Adrenal gland (tissue), 5 donors: ENCODE data around the gene PRRT4.

ENCODE experiments used
- CTCF ChIP-seq, 6 experiments: fragments of 450-650 bp in 4 of 6; fragments of 200-600 bp in 2 of 6; sonication (generic) in 1 of 6; IDR thresholded peaks; 1 replicate in 5 of 6; 2 replicates in 1 of 6; pipeline versions ENCODE4 v1.5.1 to v1.8.0; 2016 to 2021; ENCODE audit warnings: antibody characterized with exemption in 6 of 6, mild to moderate bottlenecking in 2 of 6, moderate library complexity in 1 of 6
- POLR2A ChIP-seq, 2 donors: fragments of 450-650 bp; IDR thresholded peaks; one replicate each; pipeline ENCODE4 v1.6.1; 2017; ENCODE audit warnings: antibody characterized with exemption in 2 of 2, mild to moderate bottlenecking in 2 of 2, moderate library complexity in 1 of 2
- donor health status: DM: no; HTN: no; CAD: no.

- TF ChIP-seq CTCF (IDR thresholded peaks at IDR 0.05) (no peak), POLR2A (IDR thresholded peaks at IDR 0.05) (no peak)
Observed at GRCh38 chr7:128309124-128309523, 52.4 kb downstream of the PRRT4 start.
